Loucy (cell line): ENCODE results near the gene CXCR3.

Source experiments
- H2AFZ ChIP-seq: fragments of 200-600 bp; sonication (generic); 2 replicates; pipeline ENCODE4 v1.6.0; 2016; ENCODE audit warnings: antibody characterized with exemption, mild to moderate bottlenecking, low read length, moderate library complexity
- H3F3A ChIP-seq: fragments of 200-600 bp; 2 replicates; pipeline ENCODE4 v1.6.0; 2016; ENCODE audit warnings: antibody characterized with exemption, low read depth, mild to moderate bottlenecking
- H3K27me3 ChIP-seq: fragments of 200-600 bp; sonication (generic); 2 replicates; pipeline ENCODE4 v1.6.1; 2014; ENCODE audit warnings: low read length, mild to moderate bottlenecking; ENCODE audit not compliant: insufficient read depth, poor library complexity, severe bottlenecking
- H3K36me3 ChIP-seq: fragments of 200-600 bp; sonication (generic); 2 replicates; pipeline ENCODE4 v1.6.1; 2016; ENCODE audit warnings: low read length; ENCODE audit not compliant: insufficient read depth
- H3K4me1 ChIP-seq: fragments of 200-600 bp; sonication (generic); 2 replicates; pipeline ENCODE4 v1.5.1; 2014; ENCODE audit warnings: low read length, mild to moderate bottlenecking; ENCODE audit not compliant: insufficient read depth, poor library complexity, severe bottlenecking
- H3K4me2 ChIP-seq: fragments of 200-600 bp; sonication (generic); 2 replicates; pipeline ENCODE4 v1.6.0; 2014; ENCODE audit warnings: antibody characterized with exemption, low read length, low read depth, mild to moderate bottlenecking; ENCODE audit not compliant: poor library complexity, severe bottlenecking
- H3K4me3 ChIP-seq: fragments of 200-600 bp; sonication (generic); 2 replicates; pipeline ENCODE4 v1.5.1; 2014; ENCODE audit warnings: low read length, mild to moderate bottlenecking, mixed read lengths; ENCODE audit not compliant: poor library complexity, severe bottlenecking
- H3K79me2 ChIP-seq: fragments of 200-600 bp; sonication (generic); 2 replicates; pipeline ENCODE4 v1.6.1; 2014; ENCODE audit warnings: low read length; ENCODE audit not compliant: insufficient read depth
- H3K9ac ChIP-seq: fragments of 200-600 bp; sonication (generic); 2 replicates; pipeline ENCODE4 v1.6.0; 2014; ENCODE audit warnings: mild to moderate bottlenecking, low read depth, low read length, moderate library complexity; ENCODE audit not compliant: poor library complexity, severe bottlenecking
- H3K9me2 ChIP-seq: fragments of 200-600 bp; sonication (generic); replicated peaks from 2 replicates; pipeline ENCODE4 v1.6.1; 2016; ENCODE audit warnings: low read depth, low read length, mixed read lengths
- H3K9me3 ChIP-seq: fragments of 200-600 bp; sonication (generic); 2 replicates; pipeline ENCODE4 v1.6.1; 2014; ENCODE audit warnings: mild to moderate bottlenecking, antibody characterized with exemption, low read length, low read depth; ENCODE audit not compliant: insufficient read depth
- H4K20me1 ChIP-seq: fragments of 200-600 bp; sonication (generic); 2 replicates; pipeline ENCODE4 v1.6.0; 2014; ENCODE audit warnings: antibody characterized with exemption, low read length, mild to moderate bottlenecking; ENCODE audit not compliant: insufficient read depth, poor library complexity, severe bottlenecking
- EZH2phosphoT487 ChIP-seq: fragments of 200-600 bp; IDR thresholded peaks from 2 replicates; pipeline ENCODE4 v1.6.1; 2018; ENCODE audit warnings: antibody characterized with exemption, mild to moderate bottlenecking, moderate library complexity, borderline replicate concordance
- TF ChIP-seq, protein P1 (sequence below): fragments of 200-600 bp; sonication (generic); conservative IDR thresholded peaks from 2 replicates; pipeline ENCODE4 v1.5.1; 2014; ENCODE audit warnings: mild to moderate bottlenecking, antibody characterized with exemption, low read length

The CXCR3 gene

DNA sequence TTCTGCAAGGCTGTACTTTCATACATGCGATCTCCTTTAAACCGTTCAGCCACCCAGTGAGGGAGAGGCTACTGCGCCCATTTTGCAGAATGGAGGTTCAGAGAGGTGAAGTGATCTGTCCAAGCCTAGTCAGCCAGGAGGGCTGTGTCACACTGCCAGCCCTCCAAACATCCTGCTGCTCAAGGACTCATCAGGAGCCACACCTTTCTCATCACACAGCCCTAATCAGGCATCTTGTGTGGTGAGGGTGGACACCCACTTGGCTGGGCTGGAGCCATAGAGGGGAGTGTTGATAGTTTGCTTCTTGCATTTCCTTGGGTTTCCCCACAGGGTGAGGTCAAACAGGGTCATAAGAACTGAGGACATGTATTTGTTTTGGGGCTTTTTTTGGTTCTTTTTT lies 5.4 kb upstream of the CXCR3 start:
- TF ChIP-seq, protein P1, sequence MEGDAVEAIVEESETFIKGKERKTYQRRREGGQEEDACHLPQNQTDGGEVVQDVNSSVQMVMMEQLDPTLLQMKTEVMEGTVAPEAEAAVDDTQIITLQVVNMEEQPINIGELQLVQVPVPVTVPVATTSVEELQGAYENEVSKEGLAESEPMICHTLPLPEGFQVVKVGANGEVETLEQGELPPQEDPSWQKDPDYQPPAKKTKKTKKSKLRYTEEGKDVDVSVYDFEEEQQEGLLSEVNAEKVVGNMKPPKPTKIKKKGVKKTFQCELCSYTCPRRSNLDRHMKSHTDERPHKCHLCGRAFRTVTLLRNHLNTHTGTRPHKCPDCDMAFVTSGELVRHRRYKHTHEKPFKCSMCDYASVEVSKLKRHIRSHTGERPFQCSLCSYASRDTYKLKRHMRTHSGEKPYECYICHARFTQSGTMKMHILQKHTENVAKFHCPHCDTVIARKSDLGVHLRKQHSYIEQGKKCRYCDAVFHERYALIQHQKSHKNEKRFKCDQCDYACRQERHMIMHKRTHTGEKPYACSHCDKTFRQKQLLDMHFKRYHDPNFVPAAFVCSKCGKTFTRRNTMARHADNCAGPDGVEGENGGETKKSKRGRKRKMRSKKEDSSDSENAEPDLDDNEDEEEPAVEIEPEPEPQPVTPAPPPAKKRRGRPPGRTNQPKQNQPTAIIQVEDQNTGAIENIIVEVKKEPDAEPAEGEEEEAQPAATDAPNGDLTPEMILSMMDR, result no peak
- no peak for TF ChIP-seq EZH2phosphoT487
- no peaks in the 10 kb centered on the region for H3K9me2 ChIP-seq
- H4K20me1 ChIP-seq, result no peaks in the 10 kb centered on the region
- H3K9ac ChIP-seq, result peak overlapping the region; percentile 85
- no peak overlapping the region for H2AFZ ChIP-seq
- peaks cover 43% of the 10 kb centered on the region for H3K4me1 ChIP-seq
- H3K79me2 ChIP-seq, result no peaks in the 10 kb centered on the region
- H3F3A ChIP-seq, result peaks cover 5% of the 10 kb centered on the region; the same call in 1 of the 2 replicates
- no peaks in the 10 kb centered on the region for H3K27me3 ChIP-seq
- H3K4me3 ChIP-seq, result peak overlapping the region; percentile 56
- no peaks in the 10 kb centered on the region for H3K36me3 ChIP-seq
- H3K4me2 ChIP-seq, result peak overlapping the region; percentile 69
- no peaks in the 10 kb centered on the region for H3K9me3 ChIP-seq

DNA sequence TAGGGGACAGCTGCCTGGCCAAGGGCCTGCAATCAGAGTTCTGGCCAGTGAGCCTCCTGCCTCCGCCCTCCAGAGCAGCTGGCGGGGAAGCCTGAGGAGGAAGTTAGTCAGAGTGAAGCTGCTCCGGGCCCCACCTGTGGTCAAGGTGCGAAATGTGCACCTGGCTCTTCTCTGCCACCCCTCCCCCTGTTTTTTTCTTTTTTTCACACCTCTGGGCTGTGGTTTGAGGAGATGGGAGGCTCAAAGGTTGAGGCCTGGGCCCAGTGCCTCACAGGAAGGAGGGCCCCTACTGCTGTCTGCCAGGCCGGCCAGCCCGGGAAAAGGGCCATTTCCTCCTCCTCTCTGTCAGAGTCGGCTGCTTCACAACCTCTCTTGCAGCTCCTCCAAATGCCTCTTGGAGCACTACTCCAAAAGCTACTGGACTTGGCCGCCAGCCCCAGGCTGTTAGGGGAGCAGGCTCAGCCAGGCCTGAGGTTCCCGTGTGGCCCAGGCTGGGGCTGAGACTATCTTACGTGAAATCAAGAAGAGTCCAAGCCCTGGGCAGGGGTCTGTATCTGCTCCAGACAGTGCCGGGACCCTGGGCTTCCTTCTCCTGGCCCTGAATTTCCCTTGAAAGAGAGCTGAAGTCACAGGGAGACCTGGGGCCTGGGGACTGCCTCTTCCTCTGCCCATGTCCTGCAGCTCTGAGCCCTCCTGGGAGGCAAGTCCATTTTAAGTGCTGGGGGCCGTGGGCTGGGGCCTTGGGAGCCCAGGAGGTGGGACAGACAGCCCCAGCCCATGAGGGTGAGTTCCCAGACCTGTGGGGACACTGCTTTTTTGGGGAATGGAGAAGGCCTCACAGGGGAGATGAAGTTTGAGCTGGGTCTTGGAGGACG lies 4.5 kb upstream of the CXCR3 start:
- peaks cover 50% of the 10 kb centered on the region for H3K4me1 ChIP-seq
- peak overlapping the region; percentile 56 for H3K4me3 ChIP-seq
- H3K27me3 ChIP-seq, result no peaks in the 10 kb centered on the region
- no peaks in the 10 kb centered on the region for H3K36me3 ChIP-seq
- H3F3A ChIP-seq, result peaks cover 5% of the 10 kb centered on the region; the same call in 1 of the 2 replicates
- H3K9me3 ChIP-seq, result no peaks in the 10 kb centered on the region
- 0 out of 2 replicates have a peak, but pooled peaks cover 5% of the 10 kb centered on the region for H3K79me2 ChIP-seq
- peak overlapping the region; percentile 69 for H3K4me2 ChIP-seq
- H2AFZ ChIP-seq, result no peak overlapping the region
- TF ChIP-seq, protein P1, result peak; percentile 39
- no peak for TF ChIP-seq EZH2phosphoT487
- no peaks in the 10 kb centered on the region for H3K9me2 ChIP-seq
- H4K20me1 ChIP-seq, result no peaks in the 10 kb centered on the region
- peak overlapping the region; percentile 85 for H3K9ac ChIP-seq

GRCh38 chrX:71622032-71622575 lies 3.8 kb upstream of the CXCR3 start:
- no peaks in the 10 kb centered on the region for H4K20me1 ChIP-seq
- 0 out of 2 replicates have a peak, but pooled peaks cover 10% of the 10 kb centered on the region for H3K79me2 ChIP-seq
- no peaks in the 10 kb centered on the region for H3K27me3 ChIP-seq
- H3K9ac ChIP-seq, result no peak overlapping the region
- H3K4me1 ChIP-seq, result peaks cover 57% of the 10 kb centered on the region
- no peaks in the 10 kb centered on the region for H3K36me3 ChIP-seq
- H3K4me2 ChIP-seq, result no peak overlapping the region
- TF ChIP-seq, protein P1, result no peak
- TF ChIP-seq EZH2phosphoT487, result no peak
- H3F3A ChIP-seq, result peaks cover 5% of the 10 kb centered on the region; the same call in 1 of the 2 replicates
- H3K9me3 ChIP-seq, result no peaks in the 10 kb centered on the region
- H2AFZ ChIP-seq, result no peak overlapping the region
- H3K9me2 ChIP-seq, result no peaks in the 10 kb centered on the region
- no peak overlapping the region for H3K4me3 ChIP-seq
